Measurements from ENCODE around the gene MAP4K4. TPM values are rescaled to one million over a fixed set of nuclear protein-coding genes. Genes with fewer than 3 reads are reported as not detected.
A peak's percentile ranks its signal among the peaks of the same experiment; 100 is the strongest.

The MAP4K4 gene
- total and polyA plus RNA-seq, 2 of the 4 experiments (the other 2 are of a cell fraction) = 89.4 to 124 TPM

DNA sequence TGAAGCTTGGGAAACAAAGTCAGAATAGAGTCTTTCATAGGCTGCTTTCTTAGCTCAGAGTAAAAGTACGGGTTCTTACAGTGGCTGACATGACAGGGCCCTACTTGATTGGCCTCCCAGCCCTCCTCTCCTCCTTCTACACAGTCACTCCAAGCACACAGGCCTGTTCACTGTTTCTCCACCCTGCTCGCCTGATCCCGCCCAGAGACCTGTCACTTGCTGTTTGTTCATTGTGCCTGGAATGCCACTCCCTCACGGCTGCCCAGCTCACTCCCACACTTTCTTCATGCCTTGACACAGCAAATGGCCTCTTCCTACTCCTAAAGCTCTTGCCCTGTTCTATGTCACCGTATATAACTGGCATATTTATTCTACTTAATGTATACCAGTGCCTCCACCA is 104.8 kb downstream of the MAP4K4 start:
- Histone ChIP-seq H4K20me1 (ENCODE audit: insufficient read depth, low read length) (peaks cover 79% of the 10 kb centered on the region), H3K9me3 (ENCODE audit: control insufficient read depth, insufficient read depth, low read length) (no peaks in the 10 kb centered on the region), H2BK5ac (ENCODE audit: low read depth, low read length, poor library complexity, severe bottlenecking) (no peak overlapping the region), H3K23ac (ENCODE audit: low read depth, low read length) (no peak overlapping the region), H2BK20ac (ENCODE audit: low read depth, low read length) (no peak overlapping the region), H3K4me3 (ENCODE audit: insufficient read depth, low read depth, low read length) (no peak overlapping the region), H3K27me3 (ENCODE audit: control insufficient read depth, insufficient read depth, low read length) (no peaks in the 10 kb centered on the region), H2BK120ac (ENCODE audit: low read depth, low read length) (no peak overlapping the region), H3K4me1 (ENCODE audit: control insufficient read depth, insufficient read depth, low read length) (peaks cover 22% of the 10 kb centered on the region), H3K18ac (ENCODE audit: low read depth, low read length) (no peak overlapping the region), H3K27ac (ENCODE audit: insufficient read depth, low read length) (no peak overlapping the region), H3K36me3 (ENCODE audit: control insufficient read depth, insufficient read depth, low read length) (no peaks in the 10 kb centered on the region; the same call in 1 of the 2 replicates), H3K4ac (ENCODE audit: low read depth, low read length) (no peak overlapping the region), H3K79me1 (ENCODE audit: low read depth in 1 of 2, low read length in 2 of 2) (peaks cover 37 to 80% of the 10 kb centered on the region in 2 experiments), H2AK5ac (ENCODE audit: low read depth, low read length) (peak overlapping the region; percentile 27), H4K5ac (ENCODE audit: low read depth, low read length) (no peak overlapping the region), H3K56ac (ENCODE audit: extremely low read depth, insufficient read depth, low read length) (no peak overlapping the region), H2AK9ac (replicated peaks; ENCODE audit: low read depth, low read length, poor library complexity) (no peak overlapping the region), H2AFZ (replicated peaks; ENCODE audit: low read length, poor library complexity) (no peak overlapping the region), H4K91ac (ENCODE audit: insufficient read depth, low read depth, low read length) (no peak overlapping the region), H3K4me2 (ENCODE audit: low read depth, low read length) (no peak overlapping the region), H2BK15ac (ENCODE audit: low read depth, low read length) (no peak overlapping the region), H4K8ac (ENCODE audit: low read depth in 2 of 2, low read length in 2 of 2) (no peak overlapping the region), H3K14ac (replicated peaks; ENCODE audit: low read depth, low read length) (peak overlapping the region; percentile 8), H3K9ac (ENCODE audit: low read depth, low read length) (no peak overlapping the region), H3K9me1 (ENCODE audit: insufficient read depth, low read length) (peaks cover 34% of the 10 kb centered on the region)
- WGBS, 2 experiments (ENCODE audit: extremely low coverage in 2 of 2, insufficient read length in 1 of 2) = 92% methylated on average over 4 of the region's 5 CpGs; no CpG with 5 or more reads in 1 of the 2 experiments
- DNase-seq (no peak), ATAC-seq (ENCODE audit: low read depth) (no peak)
- in situ Hi-C loops (cut with MboI; ENCODE audit: low sequenced_read_pairs) (no loop called here), intact Hi-C loops (cut with micrococcal nuclease) (no loop called here), dilution Hi-C loops (cut with HindIII; ENCODE audit: low sequenced_read_pairs, unreplicated experiment) (no loop called here)
- TF ChIP-seq RFX5 (IDR thresholded peaks at IDR 0.05; ENCODE audit: low read depth, low read length) (no peak), MXI1 (IDR thresholded peaks at IDR 0.05; ENCODE audit: borderline replicate concordance, low read depth, low read length) (no peak), NFE2L2 (IDR thresholded peaks at IDR 0.05; ENCODE audit: low read depth, low read length) (no peak), BHLHE40 (IDR thresholded peaks at IDR 0.05; ENCODE audit: low read depth, low read length) (no peak), FOS (IDR thresholded peaks at IDR 0.05; ENCODE audit: low read depth, low read length) (no peak), RAD21 (IDR thresholded peaks at IDR 0.05; ENCODE audit: low read length) (no peak), CHD1 (IDR thresholded peaks at IDR 0.05; ENCODE audit: low read depth, low read length) (no peak), CEBPB (IDR thresholded peaks at IDR 0.05; ENCODE audit: low read depth, low read length) (no peak), POLR2A (IDR thresholded peaks at IDR 0.05; ENCODE audit: low read depth, low read length) (no peak), RCOR1 (IDR thresholded peaks at IDR 0.05; ENCODE audit: insufficient replicate concordance, low read length) (no peak), SMC3 (IDR thresholded peaks at IDR 0.05; ENCODE audit: low read depth, low read length) (no peak), MAZ (IDR thresholded peaks at IDR 0.05; ENCODE audit: borderline replicate concordance, low read depth, low read length) (no peak), MAFK (IDR thresholded peaks at IDR 0.05; ENCODE audit: low read depth, low read length) (no peak)
- TF ChIP-seq, protein P1, sequence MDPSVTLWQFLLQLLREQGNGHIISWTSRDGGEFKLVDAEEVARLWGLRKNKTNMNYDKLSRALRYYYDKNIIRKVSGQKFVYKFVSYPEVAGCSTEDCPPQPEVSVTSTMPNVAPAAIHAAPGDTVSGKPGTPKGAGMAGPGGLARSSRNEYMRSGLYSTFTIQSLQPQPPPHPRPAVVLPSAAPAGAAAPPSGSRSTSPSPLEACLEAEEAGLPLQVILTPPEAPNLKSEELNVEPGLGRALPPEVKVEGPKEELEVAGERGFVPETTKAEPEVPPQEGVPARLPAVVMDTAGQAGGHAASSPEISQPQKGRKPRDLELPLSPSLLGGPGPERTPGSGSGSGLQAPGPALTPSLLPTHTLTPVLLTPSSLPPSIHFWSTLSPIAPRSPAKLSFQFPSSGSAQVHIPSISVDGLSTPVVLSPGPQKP (IDR thresholded peaks at IDR 0.05; ENCODE audit: borderline replicate concordance, low read depth, low read length) = no peak
- TF ChIP-seq, protein P2, sequence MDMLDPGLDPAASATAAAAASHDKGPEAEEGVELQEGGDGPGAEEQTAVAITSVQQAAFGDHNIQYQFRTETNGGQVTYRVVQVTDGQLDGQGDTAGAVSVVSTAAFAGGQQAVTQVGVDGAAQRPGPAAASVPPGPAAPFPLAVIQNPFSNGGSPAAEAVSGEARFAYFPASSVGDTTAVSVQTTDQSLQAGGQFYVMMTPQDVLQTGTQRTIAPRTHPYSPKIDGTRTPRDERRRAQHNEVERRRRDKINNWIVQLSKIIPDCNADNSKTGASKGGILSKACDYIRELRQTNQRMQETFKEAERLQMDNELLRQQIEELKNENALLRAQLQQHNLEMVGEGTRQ (IDR thresholded peaks at IDR 0.05; ENCODE audit: low read depth, low read length) = no peak
- TF ChIP-seq, protein P3, sequence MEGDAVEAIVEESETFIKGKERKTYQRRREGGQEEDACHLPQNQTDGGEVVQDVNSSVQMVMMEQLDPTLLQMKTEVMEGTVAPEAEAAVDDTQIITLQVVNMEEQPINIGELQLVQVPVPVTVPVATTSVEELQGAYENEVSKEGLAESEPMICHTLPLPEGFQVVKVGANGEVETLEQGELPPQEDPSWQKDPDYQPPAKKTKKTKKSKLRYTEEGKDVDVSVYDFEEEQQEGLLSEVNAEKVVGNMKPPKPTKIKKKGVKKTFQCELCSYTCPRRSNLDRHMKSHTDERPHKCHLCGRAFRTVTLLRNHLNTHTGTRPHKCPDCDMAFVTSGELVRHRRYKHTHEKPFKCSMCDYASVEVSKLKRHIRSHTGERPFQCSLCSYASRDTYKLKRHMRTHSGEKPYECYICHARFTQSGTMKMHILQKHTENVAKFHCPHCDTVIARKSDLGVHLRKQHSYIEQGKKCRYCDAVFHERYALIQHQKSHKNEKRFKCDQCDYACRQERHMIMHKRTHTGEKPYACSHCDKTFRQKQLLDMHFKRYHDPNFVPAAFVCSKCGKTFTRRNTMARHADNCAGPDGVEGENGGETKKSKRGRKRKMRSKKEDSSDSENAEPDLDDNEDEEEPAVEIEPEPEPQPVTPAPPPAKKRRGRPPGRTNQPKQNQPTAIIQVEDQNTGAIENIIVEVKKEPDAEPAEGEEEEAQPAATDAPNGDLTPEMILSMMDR (conservative IDR thresholded peaks at IDR 0.05; ENCODE audit: low read depth, low read length) = no peak
- POLR2A ChIA-PET (ENCODE audit: unreplicated experiment) = no interaction called here
- CTCF ChIA-PET = no interaction called here
- no TSS peak for BruUV-seq (replicated peaks)
